Measurements from ENCODE around the gene HCAR1. TPM values are rescaled to one million over a fixed set of nuclear protein-coding genes. Genes with fewer than 3 reads are reported as not detected.
"Not testable (repeated sequence)": the region's sequence is repeated elsewhere in the genome, so short reads cannot be mapped to it uniquely, and the experiment has no call there.

HCAR1 gene
- total RNA-seq, result 7.6 and 8.6 TPM in 2 replicates

- Mint-ChIP-seq H3K4me1 (ENCODE audit: low read depth) (peaks cover 79% of the 10 kb centered on the region), H3K27ac (peak within 1 kb of the TSS; percentile 90), H3K9me3 (peaks cover 12% of the 10 kb centered on the region), H3K4me3 (peak within 1 kb of the TSS; percentile 91), H3K36me3 (ENCODE audit: low read depth) (peaks cover 19% of the 10 kb centered on the region), H3K27me3 (ENCODE audit: insufficient read depth) (no peaks in the 10 kb centered on the region)
- intact Hi-C loops (cut with micrococcal nuclease), result loop anchor here (5.0 to 10.0 kb wide), 6 partner anchors 142 to 928 kb away; partner anchors contain the start of genes KNTC1, MLXIP, RSRC2 and SETD1B
- DNase-seq (ENCODE audit: low spot score), result peak; percentile 74
Observed at GRCh38 chr12:122730215-122731014, at the start of gene HCAR1. TSS of gene HCAR1 (minus strand) at chr12:122730844. CDS start at chr12:122730339, 505 bp downstream.

DNA sequence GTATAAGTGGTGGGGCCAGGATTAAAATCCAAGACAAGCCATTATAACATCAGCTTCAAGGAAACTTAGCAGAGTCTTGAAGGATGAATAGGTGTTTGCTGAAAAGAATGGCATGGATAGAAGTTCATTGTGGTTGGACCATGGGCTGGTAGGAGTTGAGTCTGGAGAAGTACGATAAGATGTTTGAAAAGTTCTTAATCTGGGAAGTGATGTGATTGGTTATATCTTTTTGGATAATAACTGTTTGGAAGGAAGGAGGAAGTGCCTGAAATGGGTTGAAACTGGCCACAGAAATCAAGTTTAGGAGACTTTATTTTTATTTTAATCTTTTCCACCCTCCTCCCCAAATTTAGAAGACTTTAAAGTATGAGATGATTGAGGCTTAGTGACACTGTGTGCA, 26.9 kb upstream of the HCAR1 start:
- Mint-ChIP-seq H3K4me1 (ENCODE audit: low read depth) (peaks cover 47% of the 10 kb centered on the region), H3K27me3 (ENCODE audit: insufficient read depth) (no peaks in the 10 kb centered on the region), H3K4me3 (no peak overlapping the region), H3K27ac (no peak overlapping the region), H3K36me3 (ENCODE audit: low read depth) (peaks cover 55% of the 10 kb centered on the region), H3K9me3 (no peaks in the 10 kb centered on the region)
- no peak for DNase-seq (ENCODE audit: low spot score)
- intact Hi-C loops (cut with micrococcal nuclease), result no loop called here

- H3K27me3 Mint-ChIP-seq (ENCODE audit: insufficient read depth), result no peaks in the 10 kb centered on the region
- peaks cover 43% of the 10 kb centered on the region for H3K36me3 Mint-ChIP-seq (ENCODE audit: low read depth)
- H3K4me1 Mint-ChIP-seq (ENCODE audit: low read depth), result peaks cover 55% of the 10 kb centered on the region
- no peaks in the 10 kb centered on the region for H3K9me3 Mint-ChIP-seq
- peak overlapping the region; percentile 10 for H3K27ac Mint-ChIP-seq
- intact Hi-C loops (cut with micrococcal nuclease), result loop anchor here (5.0 kb wide), 1 partner anchor 613 kb away; no protein-coding TSS in a partner anchor
- DNase-seq (ENCODE audit: low spot score), result no peak
- peak overlapping the region; percentile 91 for H3K4me3 Mint-ChIP-seq
Observed at GRCh38 chr12:122754790-122755189, 24.1 kb upstream of the HCAR1 start.

DNA sequence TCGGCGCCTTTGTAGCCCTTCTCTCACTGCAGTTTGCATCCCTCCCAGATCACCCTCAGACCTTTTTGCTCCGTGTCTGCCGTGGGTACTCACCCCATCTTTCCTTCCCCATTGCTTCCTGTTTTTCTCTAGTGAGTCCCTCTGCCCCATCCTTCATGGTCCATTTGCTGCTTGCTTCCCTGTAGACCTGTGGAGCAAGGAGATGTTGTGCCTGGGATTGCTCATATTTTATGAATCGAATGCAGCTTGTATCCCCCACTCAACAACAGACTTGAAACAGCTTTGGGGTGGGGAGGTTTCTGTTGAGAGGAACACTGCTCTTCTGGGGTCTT, 22.6 kb upstream of the HCAR1 start:
- intact Hi-C loops (cut with micrococcal nuclease), result loop anchor here (2.0 to 5.0 kb wide), 2 partner anchors 22 to 614 kb away; partner anchors contain the start of gene CCDC62
- Mint-ChIP-seq H3K27ac (peak overlapping the region; percentile 92), H3K4me3 (peak overlapping the region; percentile 91), H3K27me3 (ENCODE audit: insufficient read depth) (no peaks in the 10 kb centered on the region), H3K9me3 (no peaks in the 10 kb centered on the region), H3K4me1 (ENCODE audit: low read depth) (peaks cover 55% of the 10 kb centered on the region), H3K36me3 (ENCODE audit: low read depth) (peaks cover 35% of the 10 kb centered on the region)
- no peak for DNase-seq (ENCODE audit: low spot score)

DNA sequence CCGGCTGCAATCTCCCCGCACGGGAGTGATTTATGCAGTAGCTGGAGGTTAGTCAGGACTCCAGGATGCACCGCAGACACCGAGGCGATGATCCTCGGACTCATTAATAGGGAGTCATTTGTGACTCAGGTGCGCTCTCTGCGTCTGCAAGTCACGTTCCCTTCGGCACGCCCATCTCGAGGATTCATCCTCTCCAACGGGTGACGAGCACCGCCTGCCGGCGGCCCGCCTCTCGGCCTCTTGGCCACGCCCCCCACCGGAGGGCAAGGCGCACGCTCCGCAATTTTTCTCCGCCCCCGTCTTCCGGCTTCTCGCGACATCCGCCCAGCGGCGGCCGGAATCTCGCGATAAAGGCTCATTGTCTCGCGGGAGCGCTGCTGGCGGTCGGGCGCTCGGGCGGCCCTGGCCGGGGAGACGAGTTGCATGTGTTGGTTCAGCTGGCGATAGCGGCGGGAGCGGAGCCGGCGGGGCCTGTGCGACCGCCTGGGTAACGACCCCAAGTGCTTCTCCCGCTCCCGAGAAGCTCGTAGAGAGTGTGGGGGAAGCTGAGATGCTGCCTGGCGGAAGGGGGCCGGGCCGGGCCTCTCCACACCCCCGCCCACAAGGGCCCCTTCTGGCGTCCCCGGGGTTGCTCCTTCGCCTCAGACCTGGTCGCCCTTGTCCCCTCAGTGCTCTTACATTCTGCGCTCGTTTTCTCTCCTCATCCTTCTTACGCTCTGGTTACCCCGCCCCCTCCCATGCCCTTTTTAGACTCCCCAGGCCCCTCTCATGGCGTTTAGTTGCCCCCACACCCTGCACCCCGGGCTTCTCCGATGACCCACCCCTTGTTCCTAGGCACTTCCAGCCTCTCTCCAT, 22.0 kb upstream of the HCAR1 start, which contains the start of gene DENR:
Gene DENR, plus strand, starts transcription at position 361 of the 855 bp plus-strand sequence. CDS start 878 bp downstream, outside the sequence.
- Mint-ChIP-seq H3K9me3 (no peaks in the 10 kb centered on the region), H3K36me3 (ENCODE audit: low read depth) (peaks cover 33% of the 10 kb centered on the region), H3K4me3 (peak within 1 kb of the TSS; percentile 91), H3K4me1 (ENCODE audit: low read depth) (peaks cover 54% of the 10 kb centered on the region), H3K27me3 (ENCODE audit: insufficient read depth) (no peaks in the 10 kb centered on the region), H3K27ac (peak within 1 kb of the TSS; percentile 92)
- DNase-seq (ENCODE audit: low spot score), result peak; percentile 100
- intact Hi-C loops (cut with micrococcal nuclease), result loop anchor here (1.0 to 5.0 kb wide), 9 partner anchors 19 to 615 kb away; partner anchors contain the start of genes CCDC62 and KNTC1

DNA sequence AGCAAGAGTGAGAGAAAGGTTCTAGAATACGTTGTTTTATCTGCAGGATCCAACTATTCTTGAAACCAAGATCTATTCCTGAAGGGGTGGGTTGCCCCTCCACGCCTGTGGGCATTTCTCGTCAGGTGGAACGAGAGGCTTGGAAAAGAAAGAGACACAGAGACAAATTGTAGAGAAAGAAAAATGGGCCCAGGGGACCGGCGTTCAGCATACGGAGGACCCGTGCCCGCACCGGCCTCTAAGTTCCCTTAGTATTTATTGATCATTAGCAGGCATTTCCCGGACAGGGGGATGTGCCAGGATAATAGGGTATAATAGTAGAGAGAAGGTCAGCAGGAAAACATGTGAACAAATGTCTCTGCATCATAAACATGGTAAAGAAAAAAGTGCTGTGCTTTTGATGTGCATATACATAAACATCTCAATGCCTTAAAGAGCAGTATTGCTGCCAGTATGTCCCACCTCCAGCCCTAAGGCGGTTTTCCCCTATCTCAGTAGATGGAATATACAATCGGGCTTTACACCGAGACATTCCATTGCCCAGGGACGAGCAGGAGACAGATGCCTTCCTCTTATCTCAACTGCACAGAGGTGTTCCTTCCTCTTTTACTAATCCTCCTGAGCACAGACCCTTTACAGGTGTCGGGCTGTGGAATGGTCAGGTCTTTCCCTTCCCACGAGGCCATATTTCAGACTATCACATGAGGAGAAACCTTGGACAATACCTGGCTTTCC, 20.3 kb upstream of the HCAR1 start:
- not testable (repeated sequence) for DNase-seq (ENCODE audit: low spot score); H3K27me3 Mint-ChIP-seq (ENCODE audit: insufficient read depth); H3K9me3 Mint-ChIP-seq
- H3K4me1 Mint-ChIP-seq (ENCODE audit: low read depth), result peaks cover 42% of the 10 kb centered on the region
- peak overlapping the region; percentile 43 for H3K27ac Mint-ChIP-seq
- intact Hi-C loops (cut with micrococcal nuclease), result loop anchor here (5.0 kb wide), 1 partner anchor 616 kb away; no protein-coding TSS in a partner anchor
- peaks cover 17% of the 10 kb centered on the region for H3K36me3 Mint-ChIP-seq (ENCODE audit: low read depth)
- peak overlapping the region; percentile 91 for H3K4me3 Mint-ChIP-seq

DNA sequence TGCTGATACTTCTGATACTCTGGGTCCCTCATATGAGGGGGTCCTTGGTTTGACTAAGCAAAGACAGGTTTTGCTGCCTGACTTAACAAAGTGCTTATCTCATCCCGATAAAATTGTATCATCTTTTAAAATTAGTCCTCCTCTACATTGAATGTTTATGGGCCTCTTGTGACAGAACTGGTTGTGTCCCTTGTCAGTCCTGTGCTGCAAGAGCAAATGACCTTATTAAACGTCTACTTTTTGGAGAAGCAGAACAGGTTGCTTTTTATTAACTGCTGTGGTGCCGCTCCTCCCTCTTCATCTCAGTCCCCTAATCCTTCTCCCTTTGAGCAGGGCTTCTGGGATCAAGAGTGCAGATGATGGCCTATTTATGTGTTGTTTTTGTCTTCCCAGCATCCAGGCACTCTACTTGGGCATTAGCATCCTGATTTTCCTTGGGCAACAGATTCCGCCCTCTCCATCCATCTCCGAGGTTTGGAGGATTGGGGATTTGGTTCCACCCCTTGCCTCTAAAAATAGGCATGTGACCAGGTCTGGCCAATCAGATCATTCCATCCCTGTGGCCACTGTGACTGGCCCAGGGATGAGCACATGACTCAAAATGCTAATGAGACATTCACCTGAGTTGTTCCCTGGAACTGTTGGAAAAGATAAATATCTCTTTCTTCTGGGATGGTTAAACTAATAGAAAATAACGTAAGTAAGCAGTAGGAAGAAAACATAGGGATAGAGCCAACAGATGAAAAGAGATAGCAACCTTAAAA, 19.1 kb upstream of the HCAR1 start:
- H3K9me3 Mint-ChIP-seq, result no peaks in the 10 kb centered on the region
- peaks cover 34% of the 10 kb centered on the region for H3K4me1 Mint-ChIP-seq (ENCODE audit: low read depth)
- H3K27me3 Mint-ChIP-seq (ENCODE audit: insufficient read depth), result no peaks in the 10 kb centered on the region
- H3K4me3 Mint-ChIP-seq, result no peak overlapping the region
- H3K27ac Mint-ChIP-seq, result no peak overlapping the region
- no peak for DNase-seq (ENCODE audit: low spot score)
- H3K36me3 Mint-ChIP-seq (ENCODE audit: low read depth), result peaks cover 10% of the 10 kb centered on the region
- intact Hi-C loops (cut with micrococcal nuclease), result loop anchor here (5.0 kb wide), 1 partner anchor 618 kb away; no protein-coding TSS in a partner anchor

- intact Hi-C loops (cut with micrococcal nuclease), result no loop called here
- Mint-ChIP-seq H3K36me3 (ENCODE audit: low read depth) (no peaks in the 10 kb centered on the region), H3K9me3 (no peaks in the 10 kb centered on the region), H3K4me1 (ENCODE audit: low read depth) (peaks cover 26% of the 10 kb centered on the region), H3K4me3 (no peak overlapping the region), H3K27ac (no peak overlapping the region), H3K27me3 (ENCODE audit: insufficient read depth) (no peaks in the 10 kb centered on the region)
- DNase-seq (ENCODE audit: low spot score), result no peak
Observed at GRCh38 chr12:122747224-122748135, 16.8 kb upstream of the HCAR1 start.

DNA sequence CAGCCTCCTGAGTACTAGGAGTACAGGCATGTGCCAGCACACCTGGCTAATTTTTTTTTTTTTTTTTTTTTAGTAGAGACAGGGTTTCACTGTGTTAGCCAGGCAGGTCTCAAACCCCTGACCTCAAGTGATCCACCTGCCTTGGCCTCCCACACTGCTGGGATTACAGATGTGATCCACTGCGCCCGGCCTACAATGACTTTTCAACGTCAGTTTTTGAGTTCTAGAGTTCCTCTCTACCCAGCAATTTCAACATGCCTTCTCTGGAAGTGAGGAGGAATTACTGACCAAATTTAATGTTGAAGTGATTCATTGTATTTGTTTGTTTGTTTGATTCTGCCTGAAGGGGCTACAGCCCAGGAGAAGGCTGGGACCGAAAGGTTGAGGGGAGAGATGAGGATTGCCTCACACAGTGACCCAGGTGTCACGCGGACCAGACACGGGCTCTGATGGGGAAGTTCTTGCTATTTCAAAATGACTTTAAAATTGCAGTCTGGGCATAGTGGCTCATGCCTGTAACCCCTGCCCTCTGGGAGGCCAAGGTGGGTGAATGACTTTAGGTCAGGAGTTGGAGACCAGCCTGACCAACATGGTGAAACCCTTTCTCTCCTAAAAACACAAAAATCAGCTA, 13.4 kb upstream of the HCAR1 start:
- intact Hi-C loops (cut with micrococcal nuclease), result no loop called here
- no peak overlapping the region for H3K27ac Mint-ChIP-seq
- no peaks in the 10 kb centered on the region for H3K9me3 Mint-ChIP-seq
- H3K4me3 Mint-ChIP-seq, result no peak overlapping the region
- H3K4me1 Mint-ChIP-seq (ENCODE audit: low read depth), result peaks cover 14% of the 10 kb centered on the region
- no peaks in the 10 kb centered on the region for H3K36me3 Mint-ChIP-seq (ENCODE audit: low read depth)
- DNase-seq (ENCODE audit: low spot score), result no peak
- no peaks in the 10 kb centered on the region for H3K27me3 Mint-ChIP-seq (ENCODE audit: insufficient read depth)

GRCh38 chr12:122740351-122740750, 9.7 kb upstream of the HCAR1 start:
- Mint-ChIP-seq H3K4me3 (no peak overlapping the region), H3K36me3 (ENCODE audit: low read depth) (no peaks in the 10 kb centered on the region), H3K27ac (no peak overlapping the region), H3K27me3 (ENCODE audit: insufficient read depth) (no peaks in the 10 kb centered on the region), H3K4me1 (ENCODE audit: low read depth) (peaks cover 13% of the 10 kb centered on the region), H3K9me3 (peaks cover 4% of the 10 kb centered on the region)
- intact Hi-C loops (cut with micrococcal nuclease), result no loop called here
- DNase-seq (ENCODE audit: low spot score), result no peak

DNA sequence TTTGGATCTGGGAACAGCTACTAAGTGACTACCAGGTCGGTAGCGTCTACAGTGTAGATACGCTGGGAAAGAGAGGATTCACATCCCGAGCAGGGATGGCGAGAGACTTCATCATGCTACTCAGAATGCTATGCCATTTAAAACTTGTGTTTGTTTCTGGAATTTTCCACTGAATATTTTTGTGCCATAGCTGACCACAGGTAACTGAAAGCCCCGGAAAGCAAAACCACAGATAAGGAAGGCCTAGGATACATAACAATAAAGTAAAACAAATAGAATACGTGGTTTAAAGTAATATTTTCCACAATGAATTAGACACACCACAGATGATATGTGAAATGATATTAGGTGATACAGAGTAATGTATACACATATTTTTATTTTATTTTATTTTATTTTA, 7.9 kb upstream of the HCAR1 start:
- no peak for DNase-seq (ENCODE audit: low spot score)
- no peak overlapping the region for H3K4me3 Mint-ChIP-seq
- intact Hi-C loops (cut with micrococcal nuclease), result loop anchor here (10.0 kb wide), 1 partner anchor 664 kb away; the partner anchor contains the start of gene MLXIP
- H3K36me3 Mint-ChIP-seq (ENCODE audit: low read depth), result no peaks in the 10 kb centered on the region
- H3K9me3 Mint-ChIP-seq, result peaks cover 4% of the 10 kb centered on the region
- H3K4me1 Mint-ChIP-seq (ENCODE audit: low read depth), result peaks cover 21% of the 10 kb centered on the region
- H3K27me3 Mint-ChIP-seq (ENCODE audit: insufficient read depth), result no peaks in the 10 kb centered on the region
- no peak overlapping the region for H3K27ac Mint-ChIP-seq

Data from activated T-helper 1 cell treated with anti-CD3 and anti-CD28 coated beads, Interleukin-12 subunit alpha, Interleukin-12 subunit beta, Interleukin-2, Interleukin-4 antibody, amounts not matched to agents 30 ng/mL and 10 ng/mL and 1 ng/mL, durations not matched to agents 14 hours and 24 hours and 36 hours (primary cell).